WERI-Rb-1 (cell line): ENCODE measurements around the gene SRGAP2C.
"Not testable (repeated sequence)": the region's sequence is repeated elsewhere in the genome, so short reads cannot be mapped to it uniquely, and the experiment has no call there.

Source experiments
- DNase-seq: peaks from one replicate; pipeline ENCODE4 v3.0.0-alpha.2; 2020
- H3K27ac ChIP-seq: fragments of 250-450 bp; sonication (Bioruptor Pico); 2 replicates; pipeline ENCODE4 v1.5.1; 2020; ENCODE audit warnings: mild to moderate bottlenecking, moderate library complexity
- H3K27me3 ChIP-seq: fragments of 250-450 bp; sonication (Bioruptor Pico); 2 replicates; pipeline ENCODE4 v1.5.1; 2021; ENCODE audit warnings: mild to moderate bottlenecking, low read depth, moderate library complexity; ENCODE audit not compliant: insufficient read depth, severe bottlenecking
- H3K36me3 ChIP-seq: fragments of 250-450 bp; sonication (Bioruptor Pico); 2 replicates; pipeline ENCODE4 v1.5.1; 2020; ENCODE audit warnings: mild to moderate bottlenecking, moderate library complexity
- H3K4me3 ChIP-seq: 2 replicates; pipeline ENCODE4 v1.5.1; 2011; ENCODE audit warnings: low read depth, mild to moderate bottlenecking, control low read depth, low read length
- H3K9me3 ChIP-seq: fragments of 250-450 bp; sonication (Bioruptor Pico); 2 replicates; pipeline ENCODE4 v1.5.1; 2021; ENCODE audit warnings: mild to moderate bottlenecking, moderate library complexity; ENCODE audit not compliant: severe bottlenecking
- TF ChIP-seq, protein P1 (sequence below): IDR thresholded peaks from 2 replicates; pipeline ENCODE4 v1.5.1; 2011; ENCODE audit warnings: low read depth, mild to moderate bottlenecking, control low read depth, inconsistent platforms, low read length

SRGAP2C gene

DNA sequence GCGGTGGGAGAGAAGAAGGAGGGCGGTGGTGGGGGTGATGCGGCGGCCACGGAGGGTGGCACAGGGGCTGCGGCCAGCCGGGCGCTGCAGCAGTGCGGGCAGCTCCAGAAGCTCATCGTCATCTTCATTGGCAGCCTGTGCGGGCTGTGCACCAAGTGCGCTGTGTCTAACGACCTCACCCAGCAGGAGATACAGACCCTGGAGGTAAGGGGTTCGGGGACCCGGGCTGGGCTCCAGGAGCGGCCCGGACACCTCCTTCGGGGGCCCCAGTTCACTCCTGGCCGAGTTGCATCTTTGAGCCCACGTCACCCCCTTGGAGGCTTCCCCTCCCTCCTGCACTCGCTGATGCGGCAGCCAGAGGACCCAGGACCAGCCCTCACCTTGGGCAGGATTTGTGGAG is 212.3 kb downstream of the SRGAP2C start:
- not testable (repeated sequence) for H3K27me3 ChIP-seq

DNA sequence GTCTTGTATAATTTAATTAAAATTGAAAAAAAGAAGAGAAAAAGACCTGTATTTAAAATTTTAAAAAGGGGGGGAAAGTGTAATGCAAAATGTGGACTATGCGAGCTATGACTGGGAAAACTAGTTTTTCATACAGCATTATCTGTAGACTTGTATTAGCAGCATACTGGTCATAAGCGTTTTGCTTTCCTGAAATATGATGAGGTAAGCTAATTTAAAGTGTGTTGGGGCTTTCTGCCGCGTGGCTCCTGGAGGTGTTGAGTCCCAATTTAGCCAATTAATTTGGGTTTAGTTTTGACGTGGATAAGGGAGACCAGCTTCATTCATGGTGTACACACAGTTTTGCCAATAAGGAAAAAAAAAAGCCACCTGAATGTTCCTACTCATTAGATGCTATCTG is 214.4 kb downstream of the SRGAP2C start:
- H3K36me3 ChIP-seq, H3K4me3 ChIP-seq, H3K27ac ChIP-seq, DNase-seq, H3K27me3 ChIP-seq, H3K9me3 ChIP-seq: not testable (repeated sequence)

More for the DNA sequence above, 212.3 kb downstream of the SRGAP2C start:
- not testable (repeated sequence) for H3K36me3 ChIP-seq, H3K4me3 ChIP-seq, DNase-seq, H3K9me3 ChIP-seq, H3K27ac ChIP-seq

DNA sequence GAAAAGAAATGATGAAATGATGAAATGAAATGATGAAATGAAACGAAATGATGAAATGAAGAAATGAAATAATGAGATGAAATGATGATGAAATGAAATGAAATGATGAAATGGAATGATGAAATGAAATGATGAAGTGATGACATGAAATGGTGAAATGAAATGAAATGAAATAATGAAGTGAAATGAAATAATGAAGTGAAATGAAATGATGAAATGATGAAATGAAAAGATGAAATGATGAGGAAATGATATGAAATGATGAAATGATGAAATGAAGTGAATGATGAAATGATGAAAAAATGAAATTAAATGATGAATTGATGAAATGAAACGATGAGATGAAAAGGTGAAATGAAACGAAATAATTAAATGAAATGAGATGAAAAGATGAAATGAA is 215.3 kb downstream of the SRGAP2C start:
- DNase-seq, H3K27ac ChIP-seq, H3K9me3 ChIP-seq, H3K27me3 ChIP-seq, H3K36me3 ChIP-seq, H3K4me3 ChIP-seq: not testable (repeated sequence)

GRCh38 chr1:121400541-121401310 is 216.0 kb downstream of the SRGAP2C start:
- not testable (repeated sequence) for DNase-seq, H3K27me3 ChIP-seq, H3K4me3 ChIP-seq, H3K27ac ChIP-seq, H3K36me3 ChIP-seq, H3K9me3 ChIP-seq

DNA sequence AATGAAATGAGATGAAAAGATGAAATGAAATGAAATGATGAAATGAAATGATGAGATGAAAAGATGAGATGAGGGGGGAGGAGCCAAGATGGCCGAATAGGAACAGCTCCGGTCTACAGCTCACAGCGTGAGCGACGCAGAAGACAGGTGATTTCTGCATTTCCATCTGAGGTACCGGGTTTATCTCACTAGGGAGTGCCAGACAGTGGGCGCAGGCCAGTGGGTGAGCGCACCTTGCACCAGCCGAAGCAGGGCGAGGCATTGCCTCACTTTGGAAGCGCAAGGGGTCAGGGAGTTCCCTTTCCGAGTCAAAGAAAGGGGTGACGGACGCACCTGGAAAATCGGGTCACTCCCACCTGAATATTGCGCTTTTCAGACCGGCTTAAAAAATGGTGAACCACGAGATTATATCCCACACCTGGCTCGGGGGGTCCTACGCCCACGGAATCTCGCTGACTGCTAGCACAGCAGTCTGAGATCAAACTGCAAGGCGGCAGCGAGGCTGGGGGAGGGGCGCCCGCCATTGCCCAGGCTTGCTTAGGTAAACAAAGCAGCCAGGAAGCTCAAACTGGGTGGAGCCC is 216.7 kb downstream of the SRGAP2C start:
- H3K9me3 ChIP-seq, H3K36me3 ChIP-seq, H3K4me3 ChIP-seq, H3K27me3 ChIP-seq, H3K27ac ChIP-seq, DNase-seq: not testable (repeated sequence)

DNA sequence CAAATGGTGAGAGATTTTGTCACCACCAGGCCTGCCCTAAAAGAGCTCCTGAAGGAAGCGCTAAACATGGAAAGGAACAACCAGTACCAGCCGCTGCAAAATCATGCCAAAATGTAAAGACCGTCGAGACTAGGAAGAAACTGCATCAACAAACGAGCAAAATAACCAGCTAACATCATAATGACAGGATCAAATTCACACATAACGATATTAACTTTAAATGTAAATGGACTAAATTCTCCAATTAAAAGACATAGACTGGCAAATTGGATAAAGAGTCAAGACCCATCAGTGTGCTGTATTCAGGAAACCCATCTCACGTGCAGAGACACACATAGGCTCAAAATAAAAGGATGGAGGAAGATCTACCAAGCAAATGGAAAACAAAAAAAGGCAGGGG is 218.5 kb downstream of the SRGAP2C start:
- not testable (repeated sequence) for H3K27ac ChIP-seq, DNase-seq, H3K27me3 ChIP-seq, H3K4me3 ChIP-seq, H3K36me3 ChIP-seq, H3K9me3 ChIP-seq

DNA sequence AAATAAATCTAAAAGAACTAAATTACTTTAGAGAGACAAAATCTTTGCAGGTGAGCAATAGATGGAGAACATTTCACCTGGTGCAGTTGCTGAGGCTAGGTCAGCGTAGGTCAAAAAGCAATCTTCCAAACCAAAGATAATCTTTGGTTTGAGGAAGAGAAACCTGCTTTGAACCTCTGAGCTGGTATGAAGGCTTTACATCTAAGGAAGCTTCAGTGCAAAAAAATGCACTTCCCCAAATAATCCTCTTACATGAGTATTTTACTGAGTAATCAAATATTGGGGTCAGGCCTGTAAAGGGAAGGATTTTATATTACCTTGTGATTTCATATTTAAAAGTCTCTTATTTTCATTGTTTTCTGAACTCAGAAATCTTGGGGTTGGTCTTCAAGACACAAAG is 223.6 kb downstream of the SRGAP2C start:
- TF ChIP-seq, protein P1, sequence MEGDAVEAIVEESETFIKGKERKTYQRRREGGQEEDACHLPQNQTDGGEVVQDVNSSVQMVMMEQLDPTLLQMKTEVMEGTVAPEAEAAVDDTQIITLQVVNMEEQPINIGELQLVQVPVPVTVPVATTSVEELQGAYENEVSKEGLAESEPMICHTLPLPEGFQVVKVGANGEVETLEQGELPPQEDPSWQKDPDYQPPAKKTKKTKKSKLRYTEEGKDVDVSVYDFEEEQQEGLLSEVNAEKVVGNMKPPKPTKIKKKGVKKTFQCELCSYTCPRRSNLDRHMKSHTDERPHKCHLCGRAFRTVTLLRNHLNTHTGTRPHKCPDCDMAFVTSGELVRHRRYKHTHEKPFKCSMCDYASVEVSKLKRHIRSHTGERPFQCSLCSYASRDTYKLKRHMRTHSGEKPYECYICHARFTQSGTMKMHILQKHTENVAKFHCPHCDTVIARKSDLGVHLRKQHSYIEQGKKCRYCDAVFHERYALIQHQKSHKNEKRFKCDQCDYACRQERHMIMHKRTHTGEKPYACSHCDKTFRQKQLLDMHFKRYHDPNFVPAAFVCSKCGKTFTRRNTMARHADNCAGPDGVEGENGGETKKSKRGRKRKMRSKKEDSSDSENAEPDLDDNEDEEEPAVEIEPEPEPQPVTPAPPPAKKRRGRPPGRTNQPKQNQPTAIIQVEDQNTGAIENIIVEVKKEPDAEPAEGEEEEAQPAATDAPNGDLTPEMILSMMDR, result no peak
- Histone ChIP-seq H3K36me3 (no peaks in the 10 kb centered on the region), H3K9me3 (no peaks in the 10 kb centered on the region), H3K27ac (no peak overlapping the region), H3K27me3 (no peaks in the 10 kb centered on the region), H3K4me3 (no peak overlapping the region)
- DNase-seq, result no peak

- no peaks in the 10 kb centered on the region for H3K9me3 ChIP-seq
- no peaks in the 10 kb centered on the region for H3K27me3 ChIP-seq
- no peak for DNase-seq
- no peak overlapping the region for H3K27ac ChIP-seq
- no peaks in the 10 kb centered on the region for H3K36me3 ChIP-seq
- TF ChIP-seq, protein P1, result no peak
- H3K4me3 ChIP-seq, result no peak overlapping the region
These were observed 229.0 kb downstream of the SRGAP2C start for GRCh38 chr1:121413821-121414220.

DNA sequence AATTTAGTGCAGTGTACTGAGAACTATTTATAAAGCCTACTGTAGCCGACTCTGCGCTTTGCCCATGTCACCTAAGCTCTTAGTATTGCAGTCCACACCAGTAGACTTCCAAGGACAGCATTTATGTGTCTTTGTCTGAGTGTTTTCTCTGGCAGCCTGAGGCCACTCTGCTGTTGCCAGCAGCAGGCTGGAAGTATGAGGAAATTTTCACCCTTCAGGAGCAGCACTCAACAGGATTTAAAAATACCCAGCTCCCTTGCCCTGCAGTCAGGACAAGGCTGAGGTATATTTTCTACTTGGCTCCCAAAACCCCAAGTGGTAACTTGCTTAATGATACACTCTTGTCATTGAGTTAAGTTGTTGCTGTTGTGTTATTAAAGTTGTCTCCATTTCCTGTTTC is 230.1 kb downstream of the SRGAP2C start:
- DNase-seq, result no peak
- TF ChIP-seq, protein P1, result no peak
- no peak overlapping the region for H3K4me3 ChIP-seq
- no peaks in the 10 kb centered on the region for H3K9me3 ChIP-seq
- no peaks in the 10 kb centered on the region for H3K27me3 ChIP-seq
- no peaks in the 10 kb centered on the region for H3K36me3 ChIP-seq
- no peak overlapping the region for H3K27ac ChIP-seq
